BLaER1 (cell line): ENCODE data around the gene MRE11.
A peak's percentile ranks its signal among the peaks of the same experiment; 100 is the strongest.

Source experiments
- H3K27ac ChIP-seq: shearing (Covaris generic); formaldehyde crosslinking; 2 replicates; pipeline ENCODE4 v1.8.1; 2022
- H3K27me3 ChIP-seq: shearing (Covaris generic); formaldehyde crosslinking; 2 replicates; pipeline ENCODE4 v1.8.1; 2022
- H3K36me3 ChIP-seq: shearing (Covaris generic); formaldehyde crosslinking; 2 replicates; pipeline ENCODE4 v1.8.1; 2022
- H3K4me1 ChIP-seq: shearing (Covaris generic); formaldehyde crosslinking; 2 replicates; pipeline ENCODE4 v1.8.1; 2022
- H3K4me2 ChIP-seq: shearing (Covaris generic); formaldehyde crosslinking; 2 replicates; pipeline ENCODE4 v1.8.1; 2022
- H3K4me3 ChIP-seq: shearing (Covaris generic); formaldehyde crosslinking; 2 replicates; pipeline ENCODE4 v1.8.1; 2022
- H3K9ac ChIP-seq: shearing (Covaris generic); formaldehyde crosslinking; 2 replicates; pipeline ENCODE4 v1.8.1; 2022
- H3K9me3 ChIP-seq: shearing (Covaris generic); formaldehyde crosslinking; 2 replicates; pipeline ENCODE4 v1.8.1; 2022
- H4K20me1 ChIP-seq: shearing (Covaris generic); formaldehyde crosslinking; 2 replicates; pipeline ENCODE4 v1.8.1; 2022
- Cebpa-rat ChIP-seq: shearing (Covaris generic); IDR thresholded peaks from 2 replicates; pipeline ENCODE4 v1.8.1; 2022

Gene MRE11

DNA sequence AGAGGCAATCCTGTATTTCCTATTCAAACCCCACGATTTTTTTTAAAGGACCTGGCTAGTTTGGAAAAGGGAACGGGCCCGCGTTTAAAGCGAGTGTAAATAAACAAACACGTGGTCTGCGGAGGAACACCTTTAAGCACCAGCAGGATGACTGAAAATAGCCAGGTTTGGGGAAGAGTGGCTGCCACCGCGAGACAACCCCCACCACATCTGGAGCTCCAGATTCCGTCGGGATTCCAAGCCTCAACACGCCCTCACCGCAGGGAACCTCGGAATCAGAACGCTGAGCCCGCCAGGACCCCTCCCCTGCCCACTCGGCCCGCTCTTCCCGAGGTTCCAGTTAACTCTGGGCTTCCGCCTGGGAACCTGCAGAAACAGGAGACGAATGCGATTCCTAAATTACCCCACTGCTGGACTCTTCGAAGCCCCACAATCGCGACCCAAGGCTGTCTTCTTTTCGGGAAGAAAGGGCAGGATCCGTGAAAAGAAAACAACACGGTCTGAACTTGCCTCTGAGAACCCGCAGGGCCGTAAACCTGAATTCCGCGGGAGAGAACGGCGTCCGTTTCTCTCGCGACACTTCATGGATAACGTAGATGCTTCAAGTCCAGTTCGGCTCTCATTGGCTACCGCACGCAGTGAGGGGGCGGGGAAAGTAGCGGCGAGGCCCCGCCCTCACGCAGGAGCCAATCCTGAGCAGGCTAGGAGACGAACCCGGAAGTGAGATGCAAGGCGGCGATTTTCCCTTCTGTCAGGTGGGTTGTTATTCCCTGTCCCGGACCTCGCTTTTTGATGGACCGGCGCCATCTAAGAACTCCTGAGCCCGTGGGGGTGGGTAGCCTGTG is at the start of gene MRE11, which contains the start of gene ANKRD49:
MRE11 (minus strand) TSS at position 564 of the 845 bp plus-strand sequence. CDS start 1,043 bp downstream, outside the sequence.
ANKRD49 (plus strand) TSS at position 704 of the 845 bp plus-strand sequence. CDS start 2,710 bp downstream, outside the sequence.
- TF ChIP-seq Cebpa-rat, result no peak
- no peaks in the 10 kb centered on the region for H3K27me3 ChIP-seq
- peak within 1 kb of the TSS; percentile 90 for H3K27ac ChIP-seq

DNA sequence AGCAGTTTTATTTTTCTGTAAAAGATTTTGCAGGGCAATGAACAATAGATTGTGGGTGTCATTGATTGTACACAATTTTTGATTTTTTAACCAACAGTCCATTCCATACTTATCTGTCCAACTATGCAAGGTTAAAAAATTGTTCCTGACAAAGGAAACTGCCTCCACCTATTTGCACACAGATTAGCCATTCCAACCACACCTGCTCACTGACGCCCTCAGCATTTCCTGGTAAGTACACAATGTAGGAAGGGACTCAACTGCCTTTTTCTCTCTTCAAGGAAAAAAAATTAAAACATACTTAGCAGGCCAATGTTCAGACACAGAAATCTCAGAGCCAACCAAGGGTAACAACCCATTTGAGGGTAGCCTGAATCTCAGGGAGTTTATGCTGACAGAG is 45.8 kb upstream of the MRE11 start:
- Histone ChIP-seq H3K9me3 (no peaks in the 10 kb centered on the region), H3K36me3 (no peaks in the 10 kb centered on the region), H3K4me1 (peaks cover 11% of the 10 kb centered on the region), H3K9ac (no peak overlapping the region), H3K4me3 (no peak overlapping the region), H3K27me3 (no peaks in the 10 kb centered on the region), H3K27ac (no peak overlapping the region), H3K4me2 (no peak overlapping the region), H4K20me1 (no peaks in the 10 kb centered on the region)
- no peak for TF ChIP-seq Cebpa-rat

More for the DNA sequence above, at the start of gene MRE11, which contains the start of gene ANKRD49:
- no peaks in the 10 kb centered on the region for H3K9me3 ChIP-seq
- H4K20me1 ChIP-seq, result peaks cover 18% of the 10 kb centered on the region; the same call in 1 of the 2 replicates
- H3K36me3 ChIP-seq, result peaks cover 44% of the 10 kb centered on the region
- peak within 1 kb of the TSS; percentile 95 for H3K9ac ChIP-seq
- peaks cover 29% of the 10 kb centered on the region for H3K4me1 ChIP-seq
- H3K4me2 ChIP-seq, result peak within 1 kb of the TSS; percentile 87
- peak within 1 kb of the TSS; percentile 85 for H3K4me3 ChIP-seq

DNA sequence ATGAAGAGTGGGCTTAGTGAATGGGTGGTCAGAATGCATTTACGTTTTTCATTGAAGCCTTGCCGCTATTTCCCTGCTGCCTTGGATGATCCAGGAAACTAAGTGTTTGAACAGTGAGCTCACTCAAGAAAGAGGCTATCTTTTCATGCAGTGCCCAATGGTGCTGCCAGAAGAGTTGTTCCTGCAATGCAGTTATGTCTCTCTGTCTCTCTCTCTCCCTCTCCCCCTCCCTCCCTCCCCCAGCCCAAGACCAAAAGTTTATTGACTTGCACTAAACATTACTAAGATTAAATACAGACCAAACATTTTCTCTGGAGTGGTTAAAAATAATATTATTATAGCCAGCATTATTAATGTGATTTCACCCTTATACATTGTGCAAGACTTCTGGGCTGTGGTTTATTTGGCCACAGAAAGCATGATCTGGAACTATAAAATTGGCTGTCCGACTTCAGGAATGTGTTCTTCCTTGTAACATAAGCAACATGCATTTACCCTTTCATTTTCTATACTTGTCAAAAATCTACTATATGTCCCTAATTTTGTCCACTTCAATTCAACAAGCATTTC is 43.5 kb upstream of the MRE11 start:
- Histone ChIP-seq H3K27me3 (no peaks in the 10 kb centered on the region), H3K27ac (no peak overlapping the region), H4K20me1 (no peaks in the 10 kb centered on the region), H3K4me2 (no peak overlapping the region), H3K9me3 (no peaks in the 10 kb centered on the region), H3K4me1 (peaks cover 6% of the 10 kb centered on the region), H3K4me3 (no peak overlapping the region), H3K9ac (no peak overlapping the region), H3K36me3 (no peaks in the 10 kb centered on the region)
- TF ChIP-seq Cebpa-rat, result no peak

DNA sequence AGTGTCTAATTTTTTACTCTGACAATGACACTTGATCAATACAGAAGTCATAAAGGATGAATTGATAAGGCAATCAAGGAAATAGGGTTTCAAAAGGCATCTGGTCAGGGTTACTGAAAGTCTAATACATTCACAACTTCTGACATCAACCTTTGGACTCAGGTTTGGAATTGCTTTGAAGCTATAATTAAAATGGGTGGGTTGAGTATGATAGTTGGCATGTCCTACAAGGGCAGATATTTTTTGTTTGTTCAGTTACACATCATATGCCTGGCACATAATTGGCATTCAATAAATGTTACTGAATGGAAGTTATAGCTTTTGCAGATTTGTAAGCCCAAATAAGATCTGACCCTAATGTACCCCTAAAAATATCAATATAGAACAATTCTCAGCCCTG is 42.7 kb upstream of the MRE11 start:
- TF ChIP-seq Cebpa-rat, result no peak
- H3K27me3 ChIP-seq, result no peaks in the 10 kb centered on the region
- H4K20me1 ChIP-seq, result no peaks in the 10 kb centered on the region
- peaks cover 6% of the 10 kb centered on the region for H3K4me1 ChIP-seq
- no peak overlapping the region for H3K4me2 ChIP-seq
- no peaks in the 10 kb centered on the region for H3K9me3 ChIP-seq
- H3K36me3 ChIP-seq, result no peaks in the 10 kb centered on the region
- H3K27ac ChIP-seq, result no peak overlapping the region
- H3K9ac ChIP-seq, result no peak overlapping the region
- no peak overlapping the region for H3K4me3 ChIP-seq

DNA sequence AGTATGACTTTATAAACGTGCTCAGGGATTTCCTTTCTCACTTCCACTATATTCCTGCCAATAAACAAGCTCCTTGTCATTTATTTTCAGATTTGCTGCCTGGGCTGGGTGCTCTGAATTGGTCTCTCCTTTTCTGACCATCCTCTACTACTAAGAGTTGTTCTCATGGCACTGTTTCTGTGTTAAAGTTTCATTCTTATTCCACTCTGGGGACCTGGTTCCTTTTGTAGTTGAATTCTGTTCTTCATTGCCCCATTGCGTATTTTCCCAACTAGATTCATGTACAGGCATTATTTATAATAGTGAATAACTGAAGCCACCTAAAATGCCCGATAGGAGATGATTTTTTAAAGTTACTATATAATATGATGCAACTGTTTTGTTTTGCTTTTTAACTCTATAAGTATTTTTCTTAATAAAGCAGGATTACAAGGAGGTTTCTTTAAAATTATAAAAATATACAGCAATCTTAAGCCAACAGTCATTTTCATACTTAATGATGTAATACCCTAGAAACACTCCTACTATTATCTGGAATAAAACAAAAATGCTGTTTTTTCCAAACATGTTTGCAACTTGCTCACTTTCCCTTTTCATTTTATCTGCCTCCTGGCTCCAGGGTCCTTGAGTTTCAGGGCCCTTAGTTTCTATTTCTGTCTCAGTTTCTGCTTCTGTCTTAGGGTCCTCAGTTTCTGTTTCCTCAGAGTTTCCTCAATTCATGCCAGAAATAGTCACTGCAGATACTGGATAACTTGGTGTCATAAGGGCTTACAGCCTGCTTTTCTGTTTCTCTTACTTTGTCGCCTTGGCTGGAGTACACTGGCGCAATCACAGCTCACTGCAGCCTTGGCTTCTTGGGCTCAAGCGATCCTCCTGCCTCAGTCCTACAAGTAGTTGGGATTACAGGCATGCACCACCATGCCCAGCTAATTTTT is 40.3 kb upstream of the MRE11 start:
- Histone ChIP-seq H4K20me1 (no peaks in the 10 kb centered on the region), H3K4me2 (peak overlapping the region; percentile 26; the same call in 1 of the 2 replicates), H3K36me3 (no peaks in the 10 kb centered on the region), H3K9ac (no peak overlapping the region), H3K9me3 (no peaks in the 10 kb centered on the region), H3K4me1 (peaks cover 6% of the 10 kb centered on the region), H3K27me3 (no peaks in the 10 kb centered on the region), H3K4me3 (no peak overlapping the region), H3K27ac (no peak overlapping the region)
- no peak for TF ChIP-seq Cebpa-rat

DNA sequence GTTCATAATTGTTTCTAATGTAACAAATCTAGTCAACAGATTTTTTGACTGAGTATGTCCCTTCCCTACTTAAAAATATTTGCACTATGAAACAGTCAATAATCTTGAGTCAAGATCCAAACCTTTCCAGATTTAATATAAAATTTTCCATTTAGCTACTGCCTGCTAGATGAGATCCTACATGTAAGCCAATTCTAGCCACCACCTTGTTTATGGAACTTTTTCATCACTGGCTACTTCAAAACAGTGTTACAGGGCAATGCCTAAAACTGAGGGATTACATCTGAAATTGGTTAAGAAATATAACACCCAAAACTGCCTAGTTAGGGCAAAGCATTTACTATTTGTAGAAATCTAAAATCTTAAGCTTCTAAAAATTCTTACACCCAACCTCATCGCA is 39.6 kb upstream of the MRE11 start:
- H3K4me3 ChIP-seq, result no peak overlapping the region
- H3K27ac ChIP-seq, result no peak overlapping the region
- H4K20me1 ChIP-seq, result no peaks in the 10 kb centered on the region
- H3K27me3 ChIP-seq, result no peaks in the 10 kb centered on the region
- TF ChIP-seq Cebpa-rat, result no peak
- no peak overlapping the region for H3K4me2 ChIP-seq
- peaks cover 6% of the 10 kb centered on the region for H3K4me1 ChIP-seq
- H3K36me3 ChIP-seq, result no peaks in the 10 kb centered on the region
- H3K9ac ChIP-seq, result no peak overlapping the region
- no peaks in the 10 kb centered on the region for H3K9me3 ChIP-seq

DNA sequence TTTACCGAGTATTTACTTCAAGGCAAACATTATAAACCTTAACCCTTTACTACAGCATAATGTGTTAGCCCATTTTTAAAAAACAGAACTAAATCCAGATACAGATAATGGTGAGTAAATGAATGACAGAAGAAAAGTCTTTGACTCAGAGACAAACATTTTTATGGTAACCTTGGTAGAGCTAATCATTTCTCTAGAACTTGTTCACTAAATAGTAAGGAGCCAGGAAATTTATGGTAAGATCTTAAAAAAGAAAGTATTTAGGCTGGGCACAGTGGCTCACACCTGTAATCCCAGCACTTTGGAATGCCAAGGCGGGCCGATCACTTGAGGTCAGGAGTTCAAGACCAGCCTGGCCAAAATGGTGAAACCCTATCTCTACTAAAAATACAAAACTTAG is 38.6 kb upstream of the MRE11 start:
- TF ChIP-seq Cebpa-rat, result no peak
- no peaks in the 10 kb centered on the region for H3K36me3 ChIP-seq
- H3K4me3 ChIP-seq, result no peak overlapping the region
- peaks cover 6% of the 10 kb centered on the region for H3K4me1 ChIP-seq
- no peaks in the 10 kb centered on the region for H4K20me1 ChIP-seq
- no peaks in the 10 kb centered on the region for H3K27me3 ChIP-seq
- no peak overlapping the region for H3K27ac ChIP-seq
- H3K9ac ChIP-seq, result no peak overlapping the region
- no peaks in the 10 kb centered on the region for H3K9me3 ChIP-seq
- no peak overlapping the region for H3K4me2 ChIP-seq

DNA sequence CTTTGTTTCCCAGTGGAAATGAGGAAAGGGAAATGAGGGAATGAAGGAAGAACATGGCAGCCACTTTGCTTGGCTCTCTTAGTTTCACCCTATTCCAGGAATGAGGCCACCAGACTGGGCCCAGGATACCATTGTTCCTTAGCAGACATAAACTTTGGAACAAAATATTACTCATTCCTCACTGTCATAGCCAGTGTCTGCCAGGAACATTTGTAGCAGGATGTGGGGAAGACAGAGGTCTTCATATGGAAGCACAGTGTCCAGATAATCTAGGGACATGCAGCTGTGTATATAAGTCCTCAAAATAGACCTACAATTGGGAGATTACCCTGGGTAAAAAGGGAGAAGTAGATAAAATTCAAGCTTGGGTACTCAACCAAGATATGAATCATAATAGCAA is 34.9 kb upstream of the MRE11 start:
- Histone ChIP-seq H3K4me1 (no peaks in the 10 kb centered on the region), H3K4me2 (no peak overlapping the region), H3K9me3 (no peaks in the 10 kb centered on the region)

DNA sequence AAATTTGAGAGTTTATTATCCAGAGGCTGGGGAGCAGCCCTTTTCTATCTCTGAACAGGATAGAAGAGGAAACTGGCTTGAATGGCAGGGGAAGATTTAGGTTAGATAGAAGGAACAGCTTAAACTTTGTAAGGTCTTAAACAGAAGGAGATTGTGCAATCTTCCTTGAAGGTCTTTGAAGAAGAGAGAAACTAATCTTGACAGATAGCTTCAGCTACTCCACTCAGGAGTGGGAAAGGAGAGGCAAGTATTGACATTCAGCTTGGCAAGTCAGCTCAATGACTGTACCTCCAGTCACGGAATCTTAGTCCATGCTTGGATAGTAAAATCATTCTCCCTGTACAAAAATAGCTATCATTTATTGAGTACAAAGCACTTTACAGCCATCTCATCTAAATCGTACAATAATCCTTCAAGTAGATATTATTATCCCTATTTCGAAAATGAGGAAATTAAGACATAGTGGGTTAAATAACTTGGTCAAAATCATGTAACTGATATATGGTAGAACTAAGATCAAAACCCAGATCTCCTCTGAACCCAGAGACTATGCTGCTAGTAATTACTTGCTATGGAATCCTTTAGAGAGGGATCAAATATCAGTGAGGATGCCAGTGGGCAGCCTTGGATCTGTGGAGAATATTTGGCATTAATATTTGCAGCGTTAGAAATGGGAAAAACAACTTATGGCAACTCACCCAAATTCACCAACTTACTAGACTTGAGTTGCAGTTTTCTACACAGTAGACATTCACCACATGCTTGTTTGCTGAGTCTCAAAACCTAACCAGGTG is 33.2 kb upstream of the MRE11 start:
- Histone ChIP-seq H3K9ac (no peak overlapping the region), H3K9me3 (no peaks in the 10 kb centered on the region)

More for the DNA sequence above, 34.9 kb upstream of the MRE11 start:
- Histone ChIP-seq H3K27ac (no peak overlapping the region), H4K20me1 (no peaks in the 10 kb centered on the region), H3K36me3 (no peaks in the 10 kb centered on the region), H3K4me3 (no peak overlapping the region), H3K9ac (no peak overlapping the region), H3K27me3 (no peaks in the 10 kb centered on the region)
- no peak for TF ChIP-seq Cebpa-rat

More for the DNA sequence above, 33.2 kb upstream of the MRE11 start:
- H3K4me1 ChIP-seq, result no peaks in the 10 kb centered on the region
- peak; percentile 57; the same call in 1 of the 2 replicates for TF ChIP-seq Cebpa-rat
- H4K20me1 ChIP-seq, result no peaks in the 10 kb centered on the region
- H3K27me3 ChIP-seq, result no peaks in the 10 kb centered on the region
- no peak overlapping the region for H3K4me2 ChIP-seq
- H3K4me3 ChIP-seq, result no peak overlapping the region
- H3K36me3 ChIP-seq, result no peaks in the 10 kb centered on the region
- no peak overlapping the region for H3K27ac ChIP-seq
